ENCODE measurements around the gene NEUROG1.

DNA sequence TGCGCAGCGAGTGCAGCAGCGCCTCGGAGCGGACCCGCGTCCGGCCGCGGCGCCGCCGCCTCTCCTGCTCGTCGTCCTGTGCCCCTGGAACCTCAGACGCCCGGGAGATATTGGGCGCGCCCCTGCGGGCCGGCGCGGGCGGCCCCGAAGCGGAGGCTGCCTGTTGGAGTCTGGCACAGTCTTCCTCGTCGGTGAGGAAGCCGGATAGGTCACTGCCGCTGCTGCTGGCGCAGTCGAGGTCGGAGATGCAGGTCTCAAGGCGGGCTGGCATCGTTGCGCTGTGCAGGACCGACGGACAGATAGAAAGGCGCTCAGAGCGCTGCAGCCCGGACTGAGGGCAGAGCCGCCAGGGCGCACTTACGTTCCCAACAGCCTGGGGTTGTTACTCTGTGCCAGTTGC, 344 bp downstream of the NEUROG1 start:
- TF ChIP-seq POLR2A (IDR thresholded peaks at IDR 0.05): no peak
- TF ChIP-seq, protein P1, sequence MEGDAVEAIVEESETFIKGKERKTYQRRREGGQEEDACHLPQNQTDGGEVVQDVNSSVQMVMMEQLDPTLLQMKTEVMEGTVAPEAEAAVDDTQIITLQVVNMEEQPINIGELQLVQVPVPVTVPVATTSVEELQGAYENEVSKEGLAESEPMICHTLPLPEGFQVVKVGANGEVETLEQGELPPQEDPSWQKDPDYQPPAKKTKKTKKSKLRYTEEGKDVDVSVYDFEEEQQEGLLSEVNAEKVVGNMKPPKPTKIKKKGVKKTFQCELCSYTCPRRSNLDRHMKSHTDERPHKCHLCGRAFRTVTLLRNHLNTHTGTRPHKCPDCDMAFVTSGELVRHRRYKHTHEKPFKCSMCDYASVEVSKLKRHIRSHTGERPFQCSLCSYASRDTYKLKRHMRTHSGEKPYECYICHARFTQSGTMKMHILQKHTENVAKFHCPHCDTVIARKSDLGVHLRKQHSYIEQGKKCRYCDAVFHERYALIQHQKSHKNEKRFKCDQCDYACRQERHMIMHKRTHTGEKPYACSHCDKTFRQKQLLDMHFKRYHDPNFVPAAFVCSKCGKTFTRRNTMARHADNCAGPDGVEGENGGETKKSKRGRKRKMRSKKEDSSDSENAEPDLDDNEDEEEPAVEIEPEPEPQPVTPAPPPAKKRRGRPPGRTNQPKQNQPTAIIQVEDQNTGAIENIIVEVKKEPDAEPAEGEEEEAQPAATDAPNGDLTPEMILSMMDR (IDR thresholded peaks at IDR 0.05): no peak

Data from Peyer's patch (tissue), 4 donors.